ENCODE measurements around the gene PLOD3. TPM values are rescaled to one million over a fixed set of nuclear protein-coding genes. Genes with fewer than 3 reads are reported as not detected.
"Not testable (repeated sequence)": the region's sequence is repeated elsewhere in the genome, so short reads cannot be mapped to it uniquely, and the experiment has no call there.

The PLOD3 gene
- total RNA-seq, 5 donors from 2014 or later (not counting 1 experiment from before 2014, with no cell fraction given), result 27.7 to 74.2 (median 58.8) TPM

GRCh38 chr7:101201695-101202602, 15.4 kb downstream of the PLOD3 start:
- ChIA-PET POLR2A (interaction anchor here in 1 of 2 donors (0.6 kb wide), 1 partner anchor 30 kb away, joined by 4 read pairs; no protein-coding TSS in a partner anchor), CTCF (interaction anchor here (0.6 to 0.7 kb wide), 2 partner anchors 10 to 60 kb away, joined by 3 to 4 read pairs; no protein-coding TSS in a partner anchor)
- H3K9me3 Mint-ChIP-seq, result no peaks in the 10 kb centered on the region
- peaks cover 13 to 19% (median 16%) of the 10 kb centered on the region in 3 donors for H3K4me1 Mint-ChIP-seq
- peaks cover 2 to 65% of the 10 kb centered on the region in 2 experiments for H3K27me3 ChIP-seq (replicated peaks in 1 of 2; ENCODE audit: control insufficient read depth in 2 of 2, extremely low read depth in 1 of 2, insufficient read depth in 2 of 2, low read length in 1 of 2)
- no peak for DNase-seq
- WGBS (ENCODE audit: insufficient coverage), result 20% methylated on average over 74 of the region's 75 CpGs
- peaks cover 0 to 7% of the 10 kb centered on the region in 2 donors for H3K36me3 ChIP-seq (ENCODE audit: control insufficient read depth in 2 of 2, extremely low read depth in 1 of 2, insufficient read depth in 1 of 2, low read length in 1 of 2)
- H3K36me3 Mint-ChIP-seq, result peaks cover 11% of the 10 kb centered on the region
- H3K27ac Mint-ChIP-seq, result no peak overlapping the region
- H3K4me3 Mint-ChIP-seq, result peak overlapping the region in 2 of 3 donors; percentile 21 to 51
- H3K4me1 ChIP-seq (ENCODE audit: control insufficient read depth in 1 of 2, extremely low read depth in 1 of 2, insufficient read depth in 2 of 2, low read length in 2 of 2), result peaks cover 0 to 30% of the 10 kb centered on the region in 2 experiments
- H3K27ac ChIP-seq (ENCODE audit: low read length), result no peak overlapping the region
- ATAC-seq (replicated peaks in 1 of 4), result peak in 2 of 4 experiments; percentile 37 to 45
- H3K4me3 ChIP-seq (ENCODE audit: control insufficient read depth in 1 of 2, extremely low read depth in 1 of 2, low read length in 1 of 2), result no peak overlapping the region
- H3K27me3 Mint-ChIP-seq, result peaks cover 21 to 33% of the 10 kb centered on the region in 2 donors
- H3K9me3 ChIP-seq, result no peaks in the 10 kb centered on the region

GRCh38 chr7:101200862-101201599, 16.4 kb downstream of the PLOD3 start, which contains the start of gene MOGAT3:
TSS of gene MOGAT3 (minus strand) at chr7:101201036. CDS start at chr7:101200854, 182 bp downstream.
- ChIA-PET POLR2A (no interaction called here), CTCF (interaction anchor here in 1 of 2 donors (0.6 to 0.7 kb wide), 3 partner anchors 61 to 82 kb away, joined by 3 to 5 read pairs (median 4); no protein-coding TSS in a partner anchor)
- peaks cover 0 to 30% of the 10 kb centered on the region in 2 experiments for H3K4me1 ChIP-seq (ENCODE audit: control insufficient read depth in 1 of 2, extremely low read depth in 1 of 2, insufficient read depth in 2 of 2, low read length in 2 of 2)
- H3K27ac Mint-ChIP-seq, result no peak within 1 kb of the TSS
- peaks cover 21 to 38% of the 10 kb centered on the region in 2 donors for H3K27me3 Mint-ChIP-seq
- H3K27ac ChIP-seq (ENCODE audit: low read length), result no peak within 1 kb of the TSS
- H3K9me3 ChIP-seq, result no peaks in the 10 kb centered on the region
- peak within 1 kb of the TSS; percentile 21 to 51 (median 37) for H3K4me3 Mint-ChIP-seq
- no peak for DNase-seq
- ATAC-seq (replicated peaks in 1 of 4), result peak in 2 of 4 experiments; percentile 22 to 52
- H3K9me3 Mint-ChIP-seq, result no peaks in the 10 kb centered on the region
- H3K36me3 ChIP-seq (ENCODE audit: control insufficient read depth in 2 of 2, extremely low read depth in 1 of 2, insufficient read depth in 1 of 2, low read length in 1 of 2), result peaks cover 0 to 3% of the 10 kb centered on the region in 2 donors
- 24% methylated on average over 6 of the region's 21 CpGs for WGBS (ENCODE audit: insufficient coverage)
- H3K27me3 ChIP-seq (replicated peaks in 1 of 2; ENCODE audit: control insufficient read depth in 2 of 2, extremely low read depth in 1 of 2, insufficient read depth in 2 of 2, low read length in 1 of 2), result peaks cover 2 to 71% of the 10 kb centered on the region in 2 experiments
- peaks cover 13 to 19% (median 16%) of the 10 kb centered on the region in 3 donors for H3K4me1 Mint-ChIP-seq
- H3K36me3 Mint-ChIP-seq, result peaks cover 4% of the 10 kb centered on the region
- no peak within 1 kb of the TSS for H3K4me3 ChIP-seq (ENCODE audit: control insufficient read depth in 1 of 2, extremely low read depth in 1 of 2, low read length in 1 of 2)

GRCh38 chr7:101200504-101200861, 16.9 kb downstream of the PLOD3 start:
- ChIA-PET CTCF (interaction anchor here in 1 of 2 donors (0.6 to 0.7 kb wide), 3 partner anchors 10 to 92 kb away, joined by 3 to 4 read pairs (median 3); no protein-coding TSS in a partner anchor), POLR2A (no interaction called here)
- peaks cover 0 to 30% of the 10 kb centered on the region in 2 experiments for H3K4me1 ChIP-seq (ENCODE audit: control insufficient read depth in 1 of 2, extremely low read depth in 1 of 2, insufficient read depth in 2 of 2, low read length in 2 of 2)
- H3K9me3 Mint-ChIP-seq, result no peaks in the 10 kb centered on the region
- no peaks in the 10 kb centered on the region for H3K36me3 Mint-ChIP-seq
- H3K4me3 ChIP-seq (ENCODE audit: control insufficient read depth in 1 of 2, extremely low read depth in 1 of 2, low read length in 1 of 2), result no peak overlapping the region
- no peaks in the 10 kb centered on the region for H3K9me3 ChIP-seq
- no peak overlapping the region for H3K4me3 Mint-ChIP-seq
- H3K27ac Mint-ChIP-seq, result no peak overlapping the region
- WGBS (ENCODE audit: insufficient coverage), result no CpG with 5 or more reads among the region's 2 CpGs
- H3K4me1 Mint-ChIP-seq, result peaks cover 13 to 19% (median 16%) of the 10 kb centered on the region in 3 donors
- no peaks in the 10 kb centered on the region for H3K36me3 ChIP-seq (ENCODE audit: control insufficient read depth in 2 of 2, extremely low read depth in 1 of 2, insufficient read depth in 1 of 2, low read length in 1 of 2)
- H3K27me3 Mint-ChIP-seq, result peaks cover 21 to 38% of the 10 kb centered on the region in 2 donors
- ATAC-seq (replicated peaks in 1 of 4) (no peak), DNase-seq (no peak)
- no peak overlapping the region for H3K27ac ChIP-seq (ENCODE audit: low read length)
- peaks cover 4 to 76% of the 10 kb centered on the region in 2 experiments for H3K27me3 ChIP-seq (replicated peaks in 1 of 2; ENCODE audit: control insufficient read depth in 2 of 2, extremely low read depth in 1 of 2, insufficient read depth in 2 of 2, low read length in 1 of 2)

GRCh38 chr7:101199522-101199921, 17.9 kb downstream of the PLOD3 start:
- not testable (repeated sequence) for DNase-seq
- POLR2A ChIA-PET, result interaction anchor here in 1 of 2 donors (0.6 kb wide), 1 partner anchor 375 kb away, joined by 4 read pairs; no protein-coding TSS in a partner anchor

GRCh38 chr7:101198476-101198875, 18.9 kb downstream of the PLOD3 start:
- ChIA-PET CTCF (no interaction called here), POLR2A (no interaction called here)
- ATAC-seq (replicated peaks in 1 of 4) (no peak), DNase-seq (no peak)
- Mint-ChIP-seq H3K4me1 (peaks cover 6 to 19% (median 8%) of the 10 kb centered on the region in 3 donors), H3K27me3 (peaks cover 16 to 33% of the 10 kb centered on the region in 2 donors), H3K9me3 (no peaks in the 10 kb centered on the region), H3K4me3 (no peak overlapping the region), H3K27ac (no peak overlapping the region), H3K36me3 (no peaks in the 10 kb centered on the region)
- H3K4me3 ChIP-seq (ENCODE audit: control insufficient read depth in 1 of 2, extremely low read depth in 1 of 2, low read length in 1 of 2), result no peak overlapping the region
- no peaks in the 10 kb centered on the region for H3K36me3 ChIP-seq (ENCODE audit: control insufficient read depth in 2 of 2, extremely low read depth in 1 of 2, insufficient read depth in 1 of 2, low read length in 1 of 2)
- H3K9me3 ChIP-seq, result no peaks in the 10 kb centered on the region
- no peak overlapping the region for H3K27ac ChIP-seq (ENCODE audit: low read length)
- peaks cover 0 to 21% of the 10 kb centered on the region in 2 experiments for H3K4me1 ChIP-seq (ENCODE audit: control insufficient read depth in 1 of 2, extremely low read depth in 1 of 2, insufficient read depth in 2 of 2, low read length in 2 of 2)
- H3K27me3 ChIP-seq (replicated peaks in 1 of 2; ENCODE audit: control insufficient read depth in 2 of 2, extremely low read depth in 1 of 2, insufficient read depth in 2 of 2, low read length in 1 of 2), result peaks cover 4 to 75% of the 10 kb centered on the region in 2 experiments
- WGBS (ENCODE audit: insufficient coverage), result 87% methylated on average over 7 of the region's 14 CpGs

More at GRCh38 chr7:101199522-101199921, 17.9 kb downstream of the PLOD3 start:
- WGBS (ENCODE audit: insufficient coverage), result 95% methylated on average over 8 of the region's 10 CpGs
- not testable (repeated sequence) for H3K4me3 ChIP-seq (ENCODE audit: control insufficient read depth in 1 of 2, extremely low read depth in 1 of 2, low read length in 1 of 2); ATAC-seq (replicated peaks in 1 of 4); H3K9me3 ChIP-seq; H3K4me3 Mint-ChIP-seq; H3K36me3 ChIP-seq (ENCODE audit: control insufficient read depth in 2 of 2, extremely low read depth in 1 of 2, insufficient read depth in 1 of 2, low read length in 1 of 2); H3K36me3 Mint-ChIP-seq; H3K9me3 Mint-ChIP-seq; H3K27ac ChIP-seq (ENCODE audit: low read length); H3K27ac Mint-ChIP-seq
- Histone ChIP-seq H3K4me1 (ENCODE audit: control insufficient read depth in 1 of 2, extremely low read depth in 1 of 2, insufficient read depth in 2 of 2, low read length in 2 of 2) (peaks cover 0 to 26% of the 10 kb centered on the region in 2 experiments), H3K27me3 (replicated peaks in 1 of 2; ENCODE audit: control insufficient read depth in 2 of 2, extremely low read depth in 1 of 2, insufficient read depth in 2 of 2, low read length in 1 of 2) (peaks cover 4 to 80% of the 10 kb centered on the region in 2 experiments)
- H3K4me1 Mint-ChIP-seq, result peaks cover 13 to 19% (median 16%) of the 10 kb centered on the region in 3 donors
- CTCF ChIA-PET, result interaction anchor here in 1 of 2 donors (0.7 kb wide), 1 partner anchor 15 kb away, joined by 4 read pairs; no protein-coding TSS in a partner anchor
- H3K27me3 Mint-ChIP-seq, result peaks cover 21 to 38% of the 10 kb centered on the region in 2 donors
